H1 (cell line): ENCODE measurements around the gene KIF20A. TPM values are rescaled to one million over a fixed set of nuclear protein-coding genes. Genes with fewer than 3 reads are reported as not detected.

ENCODE experiments used
- CTCF ChIA-PET: fragments of 300-600 bp; sonication (Branson Sonifier 250); formaldehyde crosslinking; loops from one replicate; lab custom pipeline; 2021; ENCODE audit not compliant: partially characterized antibody; lab: Charles Lee
- POLR2A ChIA-PET: fragments of 300-600 bp; sonication (Branson Sonifier 250); formaldehyde crosslinking; loops from one replicate; lab custom pipeline; 2021; ENCODE audit warnings: inconsistent platforms; ENCODE audit not compliant: partially characterized antibody; lab: Charles Lee
- DNase-seq, 2 experiments: peaks; one replicate each; pipeline versions ENCODE4 v3.0.0 to v3.0.0-alpha.2; 2010 to 2022; ENCODE audit warnings: low spot score in 2 of 2, low read depth in 1 of 2, mixed read lengths in 1 of 2
- FAIRE-seq: peaks from 2 replicates; lab custom pipeline; 2011; peaks lifted over from hg19 to GRCh38; lab: Jason Lieb, UNC
- H2AFZ ChIP-seq: 2 replicates; pipeline ENCODE4 v1.8.1; 2012; ENCODE audit warnings: low read length, inconsistent platforms
- H2AK5ac ChIP-seq: 2 replicates; pipeline ENCODE4 v1.6.1; 2013; ENCODE audit warnings: low read depth, low read length
- H2BK120ac ChIP-seq: replicated peaks from 2 replicates; pipeline ENCODE3; 2013; ENCODE audit warnings: low read depth, low read length, inconsistent platforms
- H2BK12ac ChIP-seq: 2 replicates; pipeline ENCODE4 v1.6.1; 2013; ENCODE audit warnings: low read depth, low read length
- H2BK15ac ChIP-seq: 2 replicates; pipeline ENCODE4 v1.6.1; 2013; ENCODE audit warnings: low read length
- H2BK20ac ChIP-seq: 2 replicates; pipeline ENCODE4 v1.6.1; 2013; ENCODE audit warnings: low read length
- H2BK5ac ChIP-seq: 2 replicates; pipeline ENCODE4 v1.6.1; 2013; ENCODE audit warnings: low read depth, low read length
- H3K14ac ChIP-seq: 2 replicates; pipeline ENCODE4 v1.6.1; 2013; ENCODE audit warnings: inconsistent platforms; ENCODE audit not compliant: insufficient read length
- H3K18ac ChIP-seq: 2 replicates; pipeline ENCODE4 v1.6.1; 2013; ENCODE audit warnings: low read length; ENCODE audit errors: extremely low read depth
- H3K23ac ChIP-seq: 2 replicates; pipeline ENCODE4 v1.6.1; 2013; ENCODE audit warnings: inconsistent platforms; ENCODE audit not compliant: insufficient read length
- H3K23me2 ChIP-seq: 2 replicates; pipeline ENCODE4 v1.6.1; 2013; ENCODE audit warnings: low read depth, low read length
- H3K27ac ChIP-seq: 2 replicates; pipeline ENCODE4 v1.6.1; 2011; ENCODE audit warnings: low read depth, low read length, inconsistent platforms
- H3K27me3 ChIP-seq, 4 experiments: replicated peaks in 1 of 4; 1 replicate in 1 of 4; 2 replicates in 3 of 4; pipeline versions ENCODE4 v1.6.1 to v1.8.1; 2011 to 2013; ENCODE audit warnings: low read length in 3 of 4, mild to moderate bottlenecking in 3 of 4, inconsistent platforms in 2 of 4, mixed read lengths in 2 of 4, moderate library complexity in 1 of 4; ENCODE audit not compliant: control insufficient read depth in 3 of 4, insufficient read depth in 3 of 4; ENCODE audit errors: extremely low read depth in 1 of 4
- H3K36me3 ChIP-seq, 4 experiments: 2 replicates each; pipeline versions ENCODE4 v1.6.1 to v1.8.1; 2011 to 2013; ENCODE audit warnings: mild to moderate bottlenecking in 4 of 4, low read length in 3 of 4, moderate library complexity in 2 of 4, control low read depth in 1 of 4, inconsistent platforms in 1 of 4; ENCODE audit not compliant: insufficient read depth in 4 of 4, control insufficient read depth in 2 of 4
- H3K4ac ChIP-seq: replicated peaks from 2 replicates; pipeline ENCODE3; 2013; ENCODE audit warnings: low read length, low read depth, mixed read lengths, inconsistent platforms; ENCODE audit not compliant: insufficient read length
- H3K4me1 ChIP-seq, 4 experiments: replicated peaks in 1 of 4; 1 replicate in 1 of 4; 2 replicates in 3 of 4; pipeline versions ENCODE4 v1.6.1 to v1.8.1; 2011 to 2013; ENCODE audit warnings: low read length in 3 of 4, inconsistent platforms in 2 of 4, mixed read lengths in 1 of 4; ENCODE audit not compliant: insufficient read depth in 4 of 4, control insufficient read depth in 3 of 4
- H3K4me2 ChIP-seq, 2 experiments: 2 replicates each; pipeline versions ENCODE4 v1.6.1 to v1.8.1; 2011 to 2013; ENCODE audit warnings: low read depth in 2 of 2, low read length in 2 of 2, control low read depth in 1 of 2, inconsistent platforms in 1 of 2, mild to moderate bottlenecking in 1 of 2; ENCODE audit not compliant: insufficient read depth in 1 of 2
- H3K4me3 ChIP-seq, 4 experiments: fragments of 200-600, 300-600 bp in 1 of 4; sonication (generic), shearing (Covaris generic), sonication (Bioruptor Twin) in 1 of 4; 2 replicates each; pipeline versions ENCODE4 v1.5.1 to v1.8.1; 2011 to 2016; ENCODE audit warnings: low read length in 4 of 4, low read depth in 3 of 4, control low read depth in 2 of 4, inconsistent platforms in 2 of 4, mild to moderate bottlenecking in 2 of 4, mixed read lengths in 1 of 4, moderate library complexity in 1 of 4; ENCODE audit not compliant: insufficient read depth in 2 of 4; ENCODE audit errors: extremely low read depth in 1 of 4
- H3K56ac ChIP-seq: replicated peaks from 2 replicates; pipeline ENCODE3; 2013; ENCODE audit warnings: low read depth, mild to moderate bottlenecking, mixed read lengths, low read length, inconsistent platforms; ENCODE audit not compliant: insufficient read length
- H3K79me1 ChIP-seq: 2 replicates; pipeline ENCODE4 v1.6.1; 2013; ENCODE audit warnings: low read depth, low read length, control low read depth
- H3K79me2 ChIP-seq, 2 experiments: 2 replicates each; pipeline versions ENCODE4 v1.6.1 to v1.8.1; 2012 to 2013; ENCODE audit warnings: low read length in 2 of 2, mild to moderate bottlenecking in 2 of 2, inconsistent platforms in 1 of 2; ENCODE audit not compliant: insufficient read depth in 2 of 2, control insufficient read depth in 1 of 2
- H3K9ac ChIP-seq, 4 experiments: replicated peaks in 1 of 4; 1 replicate in 1 of 4; 2 replicates in 3 of 4; pipeline versions ENCODE4 v1.6.1 to v1.8.1; 2011 to 2013; ENCODE audit warnings: low read depth in 3 of 4, low read length in 3 of 4, control low read depth in 2 of 4, mild to moderate bottlenecking in 2 of 4, moderate library complexity in 2 of 4, inconsistent platforms in 1 of 4; ENCODE audit errors: extremely low read depth in 1 of 4
- H3K9me3 ChIP-seq, 2 experiments: 2 replicates each; pipeline versions ENCODE4 v1.6.1 to v1.8.1; 2012 to 2013; ENCODE audit warnings: mild to moderate bottlenecking in 2 of 2, moderate library complexity in 2 of 2, control low read depth in 1 of 2, inconsistent platforms in 1 of 2, low read depth in 1 of 2, low read length in 1 of 2, mixed read lengths in 1 of 2; ENCODE audit not compliant: insufficient read depth in 2 of 2
- H4K20me1 ChIP-seq, 2 experiments: replicated peaks in 1 of 2; 2 replicates each; pipeline versions ENCODE3 to v1.8.1; 2011 to 2013; ENCODE audit warnings: inconsistent platforms in 2 of 2, low read length in 2 of 2, mild to moderate bottlenecking in 1 of 2; ENCODE audit not compliant: insufficient read depth in 2 of 2, control insufficient read depth in 1 of 2
- H4K5ac ChIP-seq: 2 replicates; pipeline ENCODE4 v1.6.1; 2013; ENCODE audit warnings: low read length, low read depth, mixed read lengths, inconsistent platforms; ENCODE audit not compliant: insufficient read length
- H4K8ac ChIP-seq: 2 replicates; pipeline ENCODE4 v1.8.0; 2013; ENCODE audit warnings: mild to moderate bottlenecking, moderate library complexity, low read length, inconsistent platforms; ENCODE audit not compliant: insufficient read depth; ENCODE audit errors: extremely low read depth
- H4K91ac ChIP-seq: replicated peaks from 2 replicates; pipeline ENCODE3; 2013; ENCODE audit warnings: low read length, mixed read lengths, inconsistent platforms; ENCODE audit not compliant: insufficient read length
- CHD1 ChIP-seq: IDR thresholded peaks from 2 replicates; pipeline ENCODE4 v1.6.1; 2012; ENCODE audit warnings: low read depth, low read length, improper control_type of control experiment
- HDAC6 ChIP-seq: IDR thresholded peaks from one replicate; pipeline ENCODE4 v1.7.1; 2012; ENCODE audit warnings: low read depth, mild to moderate bottlenecking, inconsistent platforms, low read length, moderate library complexity
- KDM5A ChIP-seq: fragments of 200-600 bp; IDR thresholded peaks from 2 replicates; pipeline ENCODE4 v1.7.1; 2012; ENCODE audit warnings: mild to moderate bottlenecking, low read length, inconsistent platforms, mixed read lengths
- NANOG ChIP-seq: IDR thresholded peaks from 2 replicates; pipeline ENCODE4 v1.6.1; 2011; ENCODE audit warnings: low read length, low read depth, mild to moderate bottlenecking, inconsistent platforms; ENCODE audit not compliant: insufficient read depth, poor library complexity, severe bottlenecking
- RFX5 ChIP-seq: IDR thresholded peaks from 2 replicates; pipeline ENCODE4 v1.6.1; 2011; ENCODE audit warnings: low read depth, low read length, improper control_type of control experiment, borderline replicate concordance
- SIN3A ChIP-seq, 2 experiments: IDR thresholded peaks in 1 of 2; conservative IDR thresholded peaks in 1 of 2; 2 replicates each; pipeline ENCODE4 v1.6.1; 2011 to 2012; ENCODE audit warnings: low read length in 2 of 2, improper control_type of control experiment in 1 of 2, low read depth in 1 of 2, mild to moderate bottlenecking in 1 of 2
- SRF ChIP-seq: IDR thresholded peaks from 2 replicates; pipeline ENCODE4 v1.6.1; 2011; ENCODE audit warnings: mild to moderate bottlenecking, low read depth, low read length, moderate library complexity
- WGBS, 2 experiments: shearing (Covaris generic) in 1 of 2; methylation state at CpG; one replicate each; pipeline versions ENCODE4 v1.1.6 to v1.1.7; 2013 to 2015; ENCODE audit warnings: low lambda C conversion rate in 2 of 2, mixed read lengths in 2 of 2, inconsistent platforms in 1 of 2, low coverage in 1 of 2, missing lambda C conversion rate in 1 of 2; ENCODE audit not compliant: insufficient replicate concordance in 2 of 2, insufficient coverage in 1 of 2, insufficient read length in 1 of 2; ENCODE audit errors: extremely low coverage in 1 of 2, missing lambda C conversion rate in 1 of 2; 5-methylcytosine and 5-hydroxymethylcytosine counted together
- polyA plus RNA-seq, 7 experiments: library from polyadenylated mRNA; depleted of rRNA in 3 of 7; stranded (reverse) in 5 of 7; unstranded in 2 of 7; fragments of >200 nt in 5 of 7; fragments of 200-250 nt in 2 of 7; gene quantifications; 1 replicate in 5 of 7; 2 replicates in 1 of 7; 4 replicates in 1 of 7; pipeline versions ENCODE4 v1.2.1 to v1.2.3, GENCODE V29; 2011 to 2013; ENCODE audit warnings: missing spikeins in 2 of 7, mixed read lengths in 2 of 7
- total RNA-seq: library from RNA; stranded (reverse); fragmentation: NEBNext Ultra II Directional; extraction: Animal tissue kit (Norgen Biotek cat#: 25700); gene quantifications from 2 replicates; pipeline ENCODE4 v1.2.1, GENCODE V29; 2021
- TF ChIP-seq, protein P1 (sequence below), 3 experiments: IDR thresholded peaks; 1 replicate in 2 of 3; 2 replicates in 1 of 3; pipeline versions ENCODE4 v1.5.1 to v1.6.1; 2011; ENCODE audit warnings: low read length in 3 of 3, mild to moderate bottlenecking in 3 of 3, inconsistent platforms in 2 of 3, low read depth in 1 of 3, moderate library complexity in 1 of 3; ENCODE audit not compliant: insufficient read depth in 1 of 3; ENCODE audit errors: control extremely low read depth in 1 of 3
- TF ChIP-seq, protein P2 (sequence below): IDR thresholded peaks from 2 replicates; pipeline ENCODE4 v1.6.1; 2012; ENCODE audit warnings: inconsistent platforms

KIF20A gene
- total and polyA plus RNA-seq, 2 of the 8 experiments (the other 6 are each of a cell fraction or from before 2014, with no cell fraction given), result 33.3 to 67.1 TPM

DNA sequence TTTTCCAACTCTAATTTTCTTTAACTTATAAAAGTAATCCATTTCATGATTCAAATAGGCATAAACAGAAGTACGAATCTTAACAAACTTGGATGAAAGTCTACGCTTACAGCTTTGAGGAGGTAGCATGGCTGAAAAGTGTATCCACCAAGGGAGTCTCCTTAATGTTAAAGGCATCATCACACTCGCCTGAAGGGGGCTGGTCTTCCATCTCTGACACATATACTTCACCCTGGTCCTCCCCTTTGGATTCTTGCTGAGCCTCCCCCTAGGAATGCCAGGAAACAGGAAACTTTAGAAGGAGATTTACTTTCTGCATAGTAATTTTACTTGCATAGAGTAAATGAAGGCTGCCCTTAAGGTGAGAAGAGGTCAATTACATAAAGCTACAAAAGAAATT lies 29.4 kb upstream of the KIF20A start:
- Histone ChIP-seq H3K23ac (no peak overlapping the region), H3K27me3 (no peaks in the 10 kb centered on the region), H3K79me1 (no peaks in the 10 kb centered on the region), H2BK15ac (no peak overlapping the region), H3K27ac (no peak overlapping the region), H4K8ac (no peak overlapping the region), H2AK5ac (no peak overlapping the region), H2AFZ (no peak overlapping the region), H2BK5ac (no peak overlapping the region), H3K18ac (no peak overlapping the region), H4K5ac (no peak overlapping the region)
- WGBS, 2 experiments, result 48% methylated on average over 3 of the region's 3 CpGs; no CpG with 5 or more reads in 1 of the 2 experiments
- TF ChIP-seq, protein P1, sequence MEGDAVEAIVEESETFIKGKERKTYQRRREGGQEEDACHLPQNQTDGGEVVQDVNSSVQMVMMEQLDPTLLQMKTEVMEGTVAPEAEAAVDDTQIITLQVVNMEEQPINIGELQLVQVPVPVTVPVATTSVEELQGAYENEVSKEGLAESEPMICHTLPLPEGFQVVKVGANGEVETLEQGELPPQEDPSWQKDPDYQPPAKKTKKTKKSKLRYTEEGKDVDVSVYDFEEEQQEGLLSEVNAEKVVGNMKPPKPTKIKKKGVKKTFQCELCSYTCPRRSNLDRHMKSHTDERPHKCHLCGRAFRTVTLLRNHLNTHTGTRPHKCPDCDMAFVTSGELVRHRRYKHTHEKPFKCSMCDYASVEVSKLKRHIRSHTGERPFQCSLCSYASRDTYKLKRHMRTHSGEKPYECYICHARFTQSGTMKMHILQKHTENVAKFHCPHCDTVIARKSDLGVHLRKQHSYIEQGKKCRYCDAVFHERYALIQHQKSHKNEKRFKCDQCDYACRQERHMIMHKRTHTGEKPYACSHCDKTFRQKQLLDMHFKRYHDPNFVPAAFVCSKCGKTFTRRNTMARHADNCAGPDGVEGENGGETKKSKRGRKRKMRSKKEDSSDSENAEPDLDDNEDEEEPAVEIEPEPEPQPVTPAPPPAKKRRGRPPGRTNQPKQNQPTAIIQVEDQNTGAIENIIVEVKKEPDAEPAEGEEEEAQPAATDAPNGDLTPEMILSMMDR (IDR thresholded peaks at IDR 0.05; ENCODE audit: control extremely low read depth in 1 of 3, insufficient read depth in 1 of 3, low read depth in 1 of 3, low read length in 3 of 3), result peak in 1 of 3 experiments; percentile 19; a peak in 1 of 4 replicates
- TF ChIP-seq SRF, result no peak
- no peak for TF ChIP-seq RFX5
- no peak for TF ChIP-seq CHD1
- TF ChIP-seq, protein P2, sequence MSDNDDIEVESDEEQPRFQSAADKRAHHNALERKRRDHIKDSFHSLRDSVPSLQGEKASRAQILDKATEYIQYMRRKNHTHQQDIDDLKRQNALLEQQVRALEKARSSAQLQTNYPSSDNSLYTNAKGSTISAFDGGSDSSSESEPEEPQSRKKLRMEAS, result no peak
- no peak for TF ChIP-seq KDM5A
- no peak for TF ChIP-seq HDAC6
- no peak for TF ChIP-seq SIN3A (conservative IDR thresholded peaks at IDR 0.05 in 1 of 2, IDR thresholded peaks at IDR 0.05 in 1 of 2; ENCODE audit: low read depth in 1 of 2, low read length in 2 of 2)
- TF ChIP-seq NANOG, result no peak
- TF ChIP-seq, all 59 proteins: peak for 1
- no peaks in the 10 kb centered on the region for H4K20me1 ChIP-seq
- no peak overlapping the region for H3K14ac ChIP-seq
- FAIRE-seq (no peak), DNase-seq (no peak)
- no peaks in the 10 kb centered on the region for H3K4me1 ChIP-seq
- H4K91ac ChIP-seq, result no peak overlapping the region
- H3K4me3 ChIP-seq, result no peak overlapping the region
- POLR2A ChIA-PET, result interaction anchor here (0.6 to 0.9 kb wide), 2 partner anchors 8 to 944 kb away, joined by 3 read pairs; no protein-coding TSS in a partner anchor
- H3K4me2 ChIP-seq, result no peak overlapping the region
- H3K9me3 ChIP-seq, result no peaks in the 10 kb centered on the region
- no peak overlapping the region for H2BK20ac ChIP-seq
- H3K23me2 ChIP-seq, result no peaks in the 10 kb centered on the region
- H3K4ac ChIP-seq, result no peak overlapping the region
- CTCF ChIA-PET, result interaction anchor here (0.5 to 3.1 kb wide), 9 partner anchors 9 to 255 kb away, joined by 3 to 24 read pairs (median 5); no protein-coding TSS in a partner anchor
- no peak overlapping the region for H2BK12ac ChIP-seq
- H3K56ac ChIP-seq, result no peak overlapping the region
- no peak overlapping the region for H2BK120ac ChIP-seq
- H3K9ac ChIP-seq, result no peak overlapping the region
- no peaks in the 10 kb centered on the region for H3K36me3 ChIP-seq
- H3K79me2 ChIP-seq, result no peaks in the 10 kb centered on the region
